ENCODE data around the gene ALDOB. TPM values are rescaled to one million over a fixed set of nuclear protein-coding genes. Genes with fewer than 3 reads are reported as not detected.

ALDOB gene
- total RNA-seq, 2 experiments from 2014 or later = not detected

DNA sequence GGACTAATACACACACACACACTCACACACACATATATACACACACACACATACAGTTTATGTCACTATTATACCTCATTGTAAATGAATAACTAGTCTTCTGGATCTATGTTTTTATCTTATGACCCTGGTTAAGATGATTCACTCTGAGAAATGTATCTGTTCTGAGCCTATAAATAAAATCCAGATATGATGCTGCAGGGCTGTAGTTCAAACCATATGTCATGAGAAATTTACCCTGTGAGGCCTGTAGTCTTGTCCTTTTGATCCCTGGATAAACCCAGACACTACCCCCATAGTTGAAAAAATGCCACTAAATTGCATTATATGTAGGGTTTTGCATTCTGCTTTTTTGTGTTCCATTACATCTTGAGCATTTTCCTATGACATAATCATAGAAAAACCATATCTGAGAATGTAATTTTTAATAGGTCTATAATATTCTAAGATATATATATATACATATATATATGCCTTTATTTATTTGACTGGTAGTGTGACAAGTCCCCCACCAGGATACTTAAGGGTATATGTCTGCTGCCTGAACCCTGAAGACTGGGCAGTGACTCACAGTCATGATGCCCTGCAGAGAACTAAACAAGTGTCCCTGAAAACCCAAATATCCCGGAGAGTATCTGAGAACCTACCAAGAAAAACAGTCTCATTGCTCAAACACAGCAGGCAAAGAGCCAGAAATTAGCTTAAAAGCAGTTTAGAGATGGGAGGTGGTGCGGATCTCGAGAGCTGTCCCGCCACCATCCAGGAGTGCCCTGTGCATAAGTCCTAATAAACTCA lies 18.4 kb upstream of the ALDOB start:
- Histone ChIP-seq H3K9me3 (ENCODE audit: control insufficient read depth in 1 of 2, insufficient read depth in 1 of 2, low read length in 2 of 2) (peaks cover 0 to 10% of the 10 kb centered on the region in 2 experiments), H3K27ac (ENCODE audit: low read depth in 1 of 2, low read length in 2 of 2) (no peak overlapping the region), H3K36me3 (ENCODE audit: insufficient read depth, low read length) (no peaks in the 10 kb centered on the region), H3K4me1 (ENCODE audit: insufficient read depth, low read length) (peaks cover 5% of the 10 kb centered on the region), H3K27me3 (ENCODE audit: control insufficient read depth in 1 of 2, insufficient read depth in 2 of 2, low read length in 2 of 2) (peaks cover 6 to 16% of the 10 kb centered on the region in 2 experiments), H3K4me3 (ENCODE audit: low read length) (no peak overlapping the region)
- H3K27ac Mint-ChIP-seq = no peak overlapping the region
- H3K9me3 Mint-ChIP-seq = peaks cover 5% of the 10 kb centered on the region
- DNase-seq (no peak), ATAC-seq (ENCODE audit: poor library complexity) (no peak)
- H3K4me3 Mint-ChIP-seq = no peak overlapping the region
- intact Hi-C loops (cut with DNase I, micrococcal nuclease) = no loop called here
- ChIA-PET POLR2A (no interaction called here), CTCF (no interaction called here)
- H3K4me1 Mint-ChIP-seq (ENCODE audit: low read depth) = peaks cover 8% of the 10 kb centered on the region
- H3K36me3 Mint-ChIP-seq (ENCODE audit: low read depth) = no peaks in the 10 kb centered on the region
- TF ChIP-seq, protein P1, sequence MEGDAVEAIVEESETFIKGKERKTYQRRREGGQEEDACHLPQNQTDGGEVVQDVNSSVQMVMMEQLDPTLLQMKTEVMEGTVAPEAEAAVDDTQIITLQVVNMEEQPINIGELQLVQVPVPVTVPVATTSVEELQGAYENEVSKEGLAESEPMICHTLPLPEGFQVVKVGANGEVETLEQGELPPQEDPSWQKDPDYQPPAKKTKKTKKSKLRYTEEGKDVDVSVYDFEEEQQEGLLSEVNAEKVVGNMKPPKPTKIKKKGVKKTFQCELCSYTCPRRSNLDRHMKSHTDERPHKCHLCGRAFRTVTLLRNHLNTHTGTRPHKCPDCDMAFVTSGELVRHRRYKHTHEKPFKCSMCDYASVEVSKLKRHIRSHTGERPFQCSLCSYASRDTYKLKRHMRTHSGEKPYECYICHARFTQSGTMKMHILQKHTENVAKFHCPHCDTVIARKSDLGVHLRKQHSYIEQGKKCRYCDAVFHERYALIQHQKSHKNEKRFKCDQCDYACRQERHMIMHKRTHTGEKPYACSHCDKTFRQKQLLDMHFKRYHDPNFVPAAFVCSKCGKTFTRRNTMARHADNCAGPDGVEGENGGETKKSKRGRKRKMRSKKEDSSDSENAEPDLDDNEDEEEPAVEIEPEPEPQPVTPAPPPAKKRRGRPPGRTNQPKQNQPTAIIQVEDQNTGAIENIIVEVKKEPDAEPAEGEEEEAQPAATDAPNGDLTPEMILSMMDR (IDR thresholded peaks at IDR 0.05) = no peak
- H3K27me3 Mint-ChIP-seq = peaks cover 60% of the 10 kb centered on the region

- H3K9me3 Mint-ChIP-seq = peaks cover 5% of the 10 kb centered on the region
- ATAC-seq (ENCODE audit: poor library complexity) (no peak), DNase-seq (no peak)
- H3K4me1 Mint-ChIP-seq (ENCODE audit: low read depth) = peaks cover 14% of the 10 kb centered on the region
- peaks cover 6% of the 10 kb centered on the region for H3K4me1 ChIP-seq (ENCODE audit: insufficient read depth, low read length)
- peaks cover 0 to 10% of the 10 kb centered on the region in 2 experiments for H3K9me3 ChIP-seq (ENCODE audit: control insufficient read depth in 1 of 2, insufficient read depth in 1 of 2, low read length in 2 of 2)
- TF ChIP-seq, protein P1 (IDR thresholded peaks at IDR 0.05) = no peak
- POLR2A ChIA-PET = no interaction called here
- H3K4me3 ChIP-seq (ENCODE audit: low read length) = no peak overlapping the region
- peaks cover 15 to 31% of the 10 kb centered on the region in 2 experiments for H3K27me3 ChIP-seq (ENCODE audit: control insufficient read depth in 1 of 2, insufficient read depth in 2 of 2, low read length in 2 of 2)
- H3K36me3 ChIP-seq (ENCODE audit: insufficient read depth, low read length) = no peaks in the 10 kb centered on the region
- intact Hi-C loops (cut with DNase I, micrococcal nuclease) = no loop called here
- H3K27ac ChIP-seq (ENCODE audit: low read depth in 1 of 2, low read length in 2 of 2) = no peak overlapping the region
- H3K36me3 Mint-ChIP-seq (ENCODE audit: low read depth) = no peaks in the 10 kb centered on the region
- CTCF ChIA-PET = no interaction called here
- no peak overlapping the region for H3K27ac Mint-ChIP-seq
- no peak overlapping the region for H3K4me3 Mint-ChIP-seq
- H3K27me3 Mint-ChIP-seq = peaks cover 72% of the 10 kb centered on the region
Measured at GRCh38 chr9:101451498-101451897, 15.9 kb upstream of the ALDOB start.

- no peaks in the 10 kb centered on the region for H3K36me3 Mint-ChIP-seq (ENCODE audit: low read depth)
- intact Hi-C loops (cut with DNase I, micrococcal nuclease) = no loop called here
- peaks cover 76% of the 10 kb centered on the region for H3K27me3 Mint-ChIP-seq
- peaks cover 14% of the 10 kb centered on the region for H3K4me1 Mint-ChIP-seq (ENCODE audit: low read depth)
- Histone ChIP-seq H3K27ac (ENCODE audit: low read depth in 1 of 2, low read length in 2 of 2) (no peak overlapping the region), H3K4me3 (ENCODE audit: low read length) (no peak overlapping the region), H3K4me1 (ENCODE audit: insufficient read depth, low read length) (peaks cover 6% of the 10 kb centered on the region), H3K27me3 (ENCODE audit: control insufficient read depth in 1 of 2, insufficient read depth in 2 of 2, low read length in 2 of 2) (peaks cover 16 to 35% of the 10 kb centered on the region in 2 experiments), H3K9me3 (ENCODE audit: control insufficient read depth in 1 of 2, insufficient read depth in 1 of 2, low read length in 2 of 2) (peaks cover 0 to 10% of the 10 kb centered on the region in 2 experiments), H3K36me3 (ENCODE audit: insufficient read depth, low read length) (no peaks in the 10 kb centered on the region)
- no peak overlapping the region for H3K4me3 Mint-ChIP-seq
- CTCF ChIA-PET = no interaction called here
- POLR2A ChIA-PET = no interaction called here
- H3K27ac Mint-ChIP-seq = no peak overlapping the region
- TF ChIP-seq, protein P1 (IDR thresholded peaks at IDR 0.05) = no peak
- no peak for DNase-seq
- ATAC-seq (ENCODE audit: poor library complexity) = no peak
- peaks cover 5% of the 10 kb centered on the region for H3K9me3 Mint-ChIP-seq
Measured at GRCh38 chr9:101450931-101451330, 15.4 kb upstream of the ALDOB start.

All from CD4-positive, alpha-beta T cell (primary cell).